ENCODE measurements around the gene DYRK1B. TPM values are rescaled to one million over a fixed set of nuclear protein-coding genes. Genes with fewer than 3 reads are reported as not detected.

Gene DYRK1B
- polyA plus RNA-seq, 1 of the 3 experiments (the other 2 are of a cell fraction) = 17.2 TPM

GRCh38 chr19:39839678-39840327, 5.8 kb upstream of the DYRK1B start:
- DNase-seq = no peak
- H3K9me2 ChIP-seq = no peaks in the 10 kb centered on the region
- CTCF ChIA-PET = interaction anchor here (6.7 kb wide), 1 partner anchor 46 kb away, joined by 143 read pairs; no protein-coding TSS in a partner anchor

DNA sequence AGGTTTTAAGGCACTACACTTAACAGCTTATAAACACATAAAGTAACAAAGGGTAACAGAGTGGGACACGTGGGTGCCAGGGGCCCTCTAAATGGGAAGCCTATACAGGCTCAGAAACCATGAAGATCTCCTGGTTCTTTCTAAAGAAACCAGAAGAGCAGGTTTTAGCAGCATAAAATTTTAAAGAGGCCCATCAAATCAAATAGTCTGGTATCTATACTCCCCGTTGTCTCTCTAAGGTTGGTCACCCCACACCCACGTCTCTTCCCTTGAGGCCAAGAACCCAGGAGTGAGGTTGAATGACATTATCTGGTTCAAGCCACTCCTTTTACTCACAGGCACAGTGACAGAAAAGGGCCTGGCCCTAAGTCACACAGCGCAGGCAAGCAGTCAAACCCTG, 4.6 kb upstream of the DYRK1B start:
- Histone ChIP-seq H3F3A (replicated peaks; ENCODE audit: insufficient read depth) (peaks cover 5% of the 10 kb centered on the region), H3K9me2 (no peaks in the 10 kb centered on the region), H3K4me3 (ENCODE audit: low read depth in 2 of 2, low read length in 1 of 2) (no peak overlapping the region), H3K4me2 (no peak overlapping the region), H3K4me1 (ENCODE audit: control insufficient read depth in 1 of 2, insufficient read depth in 2 of 2, low read depth in 1 of 2, low read length in 1 of 2) (peaks cover 0 to 5% of the 10 kb centered on the region in 2 experiments; a peak in 1 of 4 replicates), H3K27me3 (ENCODE audit: insufficient read depth) (no peaks in the 10 kb centered on the region), H2AFZ (ENCODE audit: low read depth) (no peak overlapping the region), H4K20me1 (ENCODE audit: insufficient read depth) (peaks cover 11% of the 10 kb centered on the region), H3K36me3 (replicated peaks in 1 of 2; ENCODE audit: control insufficient read depth in 1 of 2, insufficient read depth in 2 of 2, low read length in 1 of 2) (peaks cover 32 to 44% of the 10 kb centered on the region in 2 experiments), H3K79me2 (ENCODE audit: insufficient read depth) (peaks cover 37% of the 10 kb centered on the region), H3K9ac (no peak overlapping the region), H3K9me3 (no peaks in the 10 kb centered on the region), H3K27ac (ENCODE audit: low read depth in 2 of 2, low read length in 1 of 2) (no peak overlapping the region)
- DNase-seq = no peak
- CTCF ChIA-PET = no interaction called here
- TF ChIP-seq USF1 (IDR thresholded peaks at IDR 0.05; ENCODE audit: borderline replicate concordance, low read depth) = no peak
- TF ChIP-seq TEAD4 (IDR thresholded peaks at IDR 0.05; ENCODE audit: borderline replicate concordance, insufficient read depth) = no peak
- no peak for TF ChIP-seq FOSL2 (IDR thresholded peaks at IDR 0.05; ENCODE audit: borderline replicate concordance, low read depth)
- TF ChIP-seq TAF1 (IDR thresholded peaks at IDR 0.05; ENCODE audit: borderline replicate concordance, low read depth, low read length) = no peak
- no peak for TF ChIP-seq RXRA (IDR thresholded peaks at IDR 0.05; ENCODE audit: borderline replicate concordance, low read depth)
- TF ChIP-seq MXI1 (IDR thresholded peaks at IDR 0.05; ENCODE audit: low read depth, low read length) = no peak
- TF ChIP-seq SIN3A (IDR thresholded peaks at IDR 0.05; ENCODE audit: borderline replicate concordance, low read depth, low read length) = no peak
- no peak for TF ChIP-seq NRF1 (IDR thresholded peaks at IDR 0.05; ENCODE audit: low read depth, low read length)
- no peak for TF ChIP-seq YY1 (IDR thresholded peaks at IDR 0.05; ENCODE audit: low read depth)
- no peak for TF ChIP-seq SMC3 (IDR thresholded peaks at IDR 0.05; ENCODE audit: low read depth, low read length)
- TF ChIP-seq EZH2phosphoT487 (IDR thresholded peaks at IDR 0.05; ENCODE audit: borderline replicate concordance, low read depth) = no peak
- TF ChIP-seq MAX (IDR thresholded peaks at IDR 0.05; ENCODE audit: low read depth) = no peak
- WGBS (ENCODE audit: low lambda C conversion rate) = 92% methylated on average over 4 of the region's 4 CpGs
- POLR2A ChIA-PET = no interaction called here

More at GRCh38 chr19:39839678-39840327, 5.8 kb upstream of the DYRK1B start:
- no peak overlapping the region for H3K4me3 ChIP-seq (ENCODE audit: low read depth in 2 of 2, low read length in 1 of 2)
- peaks cover 27 to 42% of the 10 kb centered on the region in 2 experiments for H3K36me3 ChIP-seq (replicated peaks in 1 of 2; ENCODE audit: control insufficient read depth in 1 of 2, insufficient read depth in 2 of 2, low read length in 1 of 2)
- 94% methylated on average over 13 of the region's 13 CpGs for WGBS (ENCODE audit: low lambda C conversion rate)
- peaks cover 50% of the 10 kb centered on the region for H3K79me2 ChIP-seq (ENCODE audit: insufficient read depth)
- peaks cover 8% of the 10 kb centered on the region in 2 experiments; a peak in 2 of 4 replicates for H3K4me1 ChIP-seq (ENCODE audit: control insufficient read depth in 1 of 2, insufficient read depth in 2 of 2, low read depth in 1 of 2, low read length in 1 of 2)
- no peak overlapping the region for H3K27ac ChIP-seq (ENCODE audit: low read depth in 2 of 2, low read length in 1 of 2)
- H3K9me3 ChIP-seq = no peaks in the 10 kb centered on the region
- H3K4me2 ChIP-seq = no peak overlapping the region
- POLR2A ChIA-PET = no interaction called here
- no peak overlapping the region for H3K9ac ChIP-seq
- H3F3A ChIP-seq (replicated peaks; ENCODE audit: insufficient read depth) = peaks cover 4% of the 10 kb centered on the region
- no peak for TF ChIP-seq NRF1 (IDR thresholded peaks at IDR 0.05; ENCODE audit: low read depth, low read length)
- TF ChIP-seq, protein P1, sequence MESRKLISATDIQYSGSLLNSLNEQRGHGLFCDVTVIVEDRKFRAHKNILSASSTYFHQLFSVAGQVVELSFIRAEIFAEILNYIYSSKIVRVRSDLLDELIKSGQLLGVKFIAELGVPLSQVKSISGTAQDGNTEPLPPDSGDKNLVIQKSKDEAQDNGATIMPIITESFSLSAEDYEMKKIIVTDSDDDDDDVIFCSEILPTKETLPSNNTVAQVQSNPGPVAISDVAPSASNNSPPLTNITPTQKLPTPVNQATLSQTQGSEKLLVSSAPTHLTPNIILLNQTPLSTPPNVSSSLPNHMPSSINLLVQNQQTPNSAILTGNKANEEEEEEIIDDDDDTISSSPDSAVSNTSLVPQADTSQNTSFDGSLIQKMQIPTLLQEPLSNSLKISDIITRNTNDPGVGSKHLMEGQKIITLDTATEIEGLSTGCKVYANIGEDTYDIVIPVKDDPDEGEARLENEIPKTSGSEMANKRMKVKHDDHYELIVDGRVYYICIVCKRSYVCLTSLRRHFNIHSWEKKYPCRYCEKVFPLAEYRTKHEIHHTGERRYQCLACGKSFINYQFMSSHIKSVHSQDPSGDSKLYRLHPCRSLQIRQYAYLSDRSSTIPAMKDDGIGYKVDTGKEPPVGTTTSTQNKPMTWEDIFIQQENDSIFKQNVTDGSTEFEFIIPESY (IDR thresholded peaks at IDR 0.05; ENCODE audit: borderline replicate concordance, low read depth) = no peak
- no peak for TF ChIP-seq RCOR1 (IDR thresholded peaks at IDR 0.05; ENCODE audit: low read length)
- no peak for TF ChIP-seq FOSL2 (IDR thresholded peaks at IDR 0.05; ENCODE audit: borderline replicate concordance, low read depth)
- TF ChIP-seq POLR2AphosphoS5 (IDR thresholded peaks at IDR 0.05; ENCODE audit: low read depth, low read length) = no peak
- TF ChIP-seq TAF1 (IDR thresholded peaks at IDR 0.05; ENCODE audit: borderline replicate concordance, low read depth, low read length) = no peak
- no peaks in the 10 kb centered on the region for H3K27me3 ChIP-seq (ENCODE audit: insufficient read depth)
- peaks cover 14% of the 10 kb centered on the region for H4K20me1 ChIP-seq (ENCODE audit: insufficient read depth)
- no peak overlapping the region for H2AFZ ChIP-seq (ENCODE audit: low read depth)

All from SK-N-SH (cell line).